ENCODE data around the gene ATR. TPM values are rescaled to one million over a fixed set of nuclear protein-coding genes. Genes with fewer than 3 reads are reported as not detected.

Gene ATR
- polyA plus RNA-seq, 1 donor from 2014 or later: 26.1 TPM

DNA sequence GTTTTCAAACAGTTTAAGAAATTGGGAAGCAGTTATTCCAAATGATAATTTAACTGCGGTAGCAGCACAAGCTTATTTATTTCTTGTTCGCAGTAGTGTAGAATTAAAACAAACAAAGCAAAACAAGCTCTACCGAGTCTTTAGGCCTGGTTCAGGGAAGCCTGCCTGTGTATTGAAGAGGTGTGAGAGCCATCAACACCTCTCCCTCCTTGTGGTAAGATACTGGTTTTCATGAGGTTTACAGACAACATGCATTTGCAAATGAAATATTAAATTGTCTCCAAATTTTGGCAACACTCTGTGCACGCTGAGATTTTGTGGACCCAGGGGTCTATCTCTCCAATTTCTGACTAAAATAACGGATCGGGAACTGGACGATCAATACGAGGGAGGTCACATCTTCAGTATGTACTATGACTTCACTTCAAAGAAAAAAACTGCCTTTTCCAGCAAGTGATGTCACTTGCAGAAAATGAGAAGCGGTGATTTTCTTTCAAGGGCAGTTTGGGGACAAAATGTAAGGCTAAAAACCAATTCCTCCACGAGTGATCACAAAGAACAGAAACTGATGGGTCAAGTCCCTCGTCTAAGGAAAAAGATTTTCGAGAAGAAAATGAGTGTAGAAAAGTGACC, 721 bp downstream of the ATR start:
- H3K27ac ChIP-seq (ENCODE audit: low read length): peak overlapping the region; percentile 72
- TF ChIP-seq POLR2AphosphoS5 (IDR thresholded peaks at IDR 0.05) (no peak), EZH2 (IDR thresholded peaks at IDR 0.05; ENCODE audit: borderline replicate concordance, insufficient read depth, low read length, poor library complexity, severe bottlenecking) (no peak), SMC3 (conservative IDR thresholded peaks at IDR 0.05; ENCODE audit: poor library complexity) (no peak), MXI1 (conservative IDR thresholded peaks at IDR 0.05; ENCODE audit: poor library complexity, severe bottlenecking) (no peak), EP300 (conservative IDR thresholded peaks at IDR 0.05; ENCODE audit: poor library complexity, severe bottlenecking) (no peak), TAF1 (IDR thresholded peaks at IDR 0.05; ENCODE audit: low read depth) (no peak), RAD21 (conservative IDR thresholded peaks at IDR 0.05) (no peak)
- TF ChIP-seq, protein P1, sequence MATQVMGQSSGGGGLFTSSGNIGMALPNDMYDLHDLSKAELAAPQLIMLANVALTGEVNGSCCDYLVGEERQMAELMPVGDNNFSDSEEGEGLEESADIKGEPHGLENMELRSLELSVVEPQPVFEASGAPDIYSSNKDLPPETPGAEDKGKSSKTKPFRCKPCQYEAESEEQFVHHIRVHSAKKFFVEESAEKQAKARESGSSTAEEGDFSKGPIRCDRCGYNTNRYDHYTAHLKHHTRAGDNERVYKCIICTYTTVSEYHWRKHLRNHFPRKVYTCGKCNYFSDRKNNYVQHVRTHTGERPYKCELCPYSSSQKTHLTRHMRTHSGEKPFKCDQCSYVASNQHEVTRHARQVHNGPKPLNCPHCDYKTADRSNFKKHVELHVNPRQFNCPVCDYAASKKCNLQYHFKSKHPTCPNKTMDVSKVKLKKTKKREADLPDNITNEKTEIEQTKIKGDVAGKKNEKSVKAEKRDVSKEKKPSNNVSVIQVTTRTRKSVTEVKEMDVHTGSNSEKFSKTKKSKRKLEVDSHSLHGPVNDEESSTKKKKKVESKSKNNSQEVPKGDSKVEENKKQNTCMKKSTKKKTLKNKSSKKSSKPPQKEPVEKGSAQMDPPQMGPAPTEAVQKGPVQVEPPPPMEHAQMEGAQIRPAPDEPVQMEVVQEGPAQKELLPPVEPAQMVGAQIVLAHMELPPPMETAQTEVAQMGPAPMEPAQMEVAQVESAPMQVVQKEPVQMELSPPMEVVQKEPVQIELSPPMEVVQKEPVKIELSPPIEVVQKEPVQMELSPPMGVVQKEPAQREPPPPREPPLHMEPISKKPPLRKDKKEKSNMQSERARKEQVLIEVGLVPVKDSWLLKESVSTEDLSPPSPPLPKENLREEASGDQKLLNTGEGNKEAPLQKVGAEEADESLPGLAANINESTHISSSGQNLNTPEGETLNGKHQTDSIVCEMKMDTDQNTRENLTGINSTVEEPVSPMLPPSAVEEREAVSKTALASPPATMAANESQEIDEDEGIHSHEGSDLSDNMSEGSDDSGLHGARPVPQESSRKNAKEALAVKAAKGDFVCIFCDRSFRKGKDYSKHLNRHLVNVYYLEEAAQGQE (IDR thresholded peaks at IDR 0.05; ENCODE audit: borderline replicate concordance): no peak
- TF ChIP-seq, protein P2, sequence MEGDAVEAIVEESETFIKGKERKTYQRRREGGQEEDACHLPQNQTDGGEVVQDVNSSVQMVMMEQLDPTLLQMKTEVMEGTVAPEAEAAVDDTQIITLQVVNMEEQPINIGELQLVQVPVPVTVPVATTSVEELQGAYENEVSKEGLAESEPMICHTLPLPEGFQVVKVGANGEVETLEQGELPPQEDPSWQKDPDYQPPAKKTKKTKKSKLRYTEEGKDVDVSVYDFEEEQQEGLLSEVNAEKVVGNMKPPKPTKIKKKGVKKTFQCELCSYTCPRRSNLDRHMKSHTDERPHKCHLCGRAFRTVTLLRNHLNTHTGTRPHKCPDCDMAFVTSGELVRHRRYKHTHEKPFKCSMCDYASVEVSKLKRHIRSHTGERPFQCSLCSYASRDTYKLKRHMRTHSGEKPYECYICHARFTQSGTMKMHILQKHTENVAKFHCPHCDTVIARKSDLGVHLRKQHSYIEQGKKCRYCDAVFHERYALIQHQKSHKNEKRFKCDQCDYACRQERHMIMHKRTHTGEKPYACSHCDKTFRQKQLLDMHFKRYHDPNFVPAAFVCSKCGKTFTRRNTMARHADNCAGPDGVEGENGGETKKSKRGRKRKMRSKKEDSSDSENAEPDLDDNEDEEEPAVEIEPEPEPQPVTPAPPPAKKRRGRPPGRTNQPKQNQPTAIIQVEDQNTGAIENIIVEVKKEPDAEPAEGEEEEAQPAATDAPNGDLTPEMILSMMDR (IDR thresholded peaks at IDR 0.05; ENCODE audit: poor library complexity, severe bottlenecking): no peak
- peaks cover 18% of the 10 kb centered on the region for H3K79me2 ChIP-seq (replicated peaks; ENCODE audit: insufficient read depth, low read length)

DNA sequence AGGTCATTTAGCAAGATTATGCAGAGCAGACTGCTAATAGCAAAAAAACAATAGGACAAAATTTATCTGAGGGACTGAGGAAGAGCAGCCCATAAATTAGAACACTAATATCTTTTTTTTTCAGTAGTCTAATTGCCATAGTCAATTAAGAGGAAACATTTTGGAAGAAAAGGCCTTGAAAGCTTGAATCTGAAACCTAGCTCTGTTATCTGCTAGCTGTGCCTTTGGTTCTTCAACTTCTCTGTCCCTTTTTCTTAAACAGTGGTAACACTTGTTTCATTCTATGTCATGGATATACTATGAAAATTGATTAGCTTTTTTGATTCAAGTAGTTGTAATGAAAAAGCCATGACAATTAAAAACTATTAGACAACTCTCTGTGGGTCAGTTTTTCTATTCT, 1.7 kb downstream of the ATR start:
- no peak overlapping the region for H2AFZ ChIP-seq (ENCODE audit: low read depth, low read length)
- no peaks in the 10 kb centered on the region for H3K36me3 ChIP-seq (ENCODE audit: insufficient read depth, low read length)
- TF ChIP-seq, protein P2 (IDR thresholded peaks at IDR 0.05; ENCODE audit: poor library complexity, severe bottlenecking): no peak
- no peak for TF ChIP-seq POLR2AphosphoS5 (IDR thresholded peaks at IDR 0.05)
- TF ChIP-seq TAF1 (IDR thresholded peaks at IDR 0.05; ENCODE audit: low read depth): no peak
- no peak for TF ChIP-seq EP300 (conservative IDR thresholded peaks at IDR 0.05; ENCODE audit: poor library complexity, severe bottlenecking)
- TF ChIP-seq MXI1 (conservative IDR thresholded peaks at IDR 0.05; ENCODE audit: poor library complexity, severe bottlenecking): no peak
- TF ChIP-seq EZH2 (IDR thresholded peaks at IDR 0.05; ENCODE audit: borderline replicate concordance, insufficient read depth, low read length, poor library complexity, severe bottlenecking): no peak
- TF ChIP-seq, protein P1 (IDR thresholded peaks at IDR 0.05; ENCODE audit: borderline replicate concordance): no peak
- no peak for TF ChIP-seq RAD21 (conservative IDR thresholded peaks at IDR 0.05)
- no peak overlapping the region for H3K9ac ChIP-seq (ENCODE audit: low read length)
- H3K27me3 ChIP-seq (ENCODE audit: insufficient read depth, low read depth, low read length): no peaks in the 10 kb centered on the region
- H4K20me1 ChIP-seq (ENCODE audit: insufficient read depth): no peaks in the 10 kb centered on the region
- H3F3A ChIP-seq (ENCODE audit: insufficient read depth, low read length, poor library complexity, severe bottlenecking): no peaks in the 10 kb centered on the region
- no peaks in the 10 kb centered on the region for H3K9me2 ChIP-seq (ENCODE audit: insufficient read depth, low read length)
- H3K4me2 ChIP-seq (ENCODE audit: low read length): peak overlapping the region; percentile 91
- H3K27ac ChIP-seq (ENCODE audit: low read length): no peak overlapping the region
- peaks cover 18% of the 10 kb centered on the region for H3K79me2 ChIP-seq (replicated peaks; ENCODE audit: insufficient read depth, low read length)
- no peaks in the 10 kb centered on the region for H3K9me3 ChIP-seq (ENCODE audit: low read length)
- H3K4me3 ChIP-seq (ENCODE audit: low read length): peak overlapping the region; percentile 78

More for the DNA sequence above, 721 bp downstream of the ATR start:
- Histone ChIP-seq H3K27me3 (ENCODE audit: insufficient read depth, low read depth, low read length) (no peaks in the 10 kb centered on the region), H3K9me3 (ENCODE audit: low read length) (no peaks in the 10 kb centered on the region), H3K36me3 (ENCODE audit: insufficient read depth, low read length) (no peaks in the 10 kb centered on the region), H3K4me2 (ENCODE audit: low read length) (peak overlapping the region; percentile 91), H3K4me3 (ENCODE audit: low read length) (peak overlapping the region; percentile 78), H3K9ac (ENCODE audit: low read length) (peak overlapping the region; percentile 77), H2AFZ (ENCODE audit: low read depth, low read length) (peak overlapping the region; percentile 82), H3K9me2 (ENCODE audit: insufficient read depth, low read length) (no peaks in the 10 kb centered on the region), H4K20me1 (ENCODE audit: insufficient read depth) (no peaks in the 10 kb centered on the region), H3F3A (ENCODE audit: insufficient read depth, low read length, poor library complexity, severe bottlenecking) (no peaks in the 10 kb centered on the region)

Measured in neural cell (in vitro differentiated cells).